Upper lobe of right lung (tissue), 1 donor: Measurements from ENCODE around the gene SERPINB8. TPM values are rescaled to one million over a fixed set of nuclear protein-coding genes. Genes with fewer than 3 reads are reported as not detected.
A peak's percentile ranks its signal among the peaks of the same experiment; 100 is the strongest.

Experiments
- ATAC-seq: fragments of 200-7000 bp; cut with Tn5 transposase; one replicate; pipeline ENCODE4 v1.9.1; 2020; ENCODE audit warnings: mild to moderate bottlenecking, moderate library complexity
- DNase-seq: peaks from one replicate; pipeline ENCODE4 v3.0.0-alpha.2; 2020
- H3K27ac ChIP-seq: fragments of 200-600 bp; one replicate; pipeline ENCODE4 v1.8.0; 2022
- H3K27me3 ChIP-seq: fragments of 200-600 bp; one replicate; pipeline ENCODE4 v1.8.0; 2022; ENCODE audit warnings: mild to moderate bottlenecking
- H3K36me3 ChIP-seq: fragments of 200-600 bp; one replicate; pipeline ENCODE4 v1.8.0; 2022
- H3K4me1 ChIP-seq: fragments of 200-600 bp; one replicate; pipeline ENCODE4 v1.8.0; 2022
- H3K4me3 ChIP-seq: fragments of 200-600 bp; one replicate; pipeline ENCODE4 v1.8.0; 2022; ENCODE audit warnings: mild to moderate bottlenecking
- H3K9me3 ChIP-seq: fragments of 200-600 bp; one replicate; pipeline ENCODE4 v1.8.0; 2022
- CTCF ChIP-seq: fragments of 200-600 bp; IDR thresholded peaks from one replicate; pipeline ENCODE4 v1.8.0; 2022; ENCODE audit warnings: antibody characterized with exemption
- intact Hi-C: fragments of 100-400 bp; cut with DNase I; formaldehyde crosslinking; loops from one replicate; pipeline ENCODE4 v1.11.0; 2022
- total RNA-seq: library from RNA; stranded (reverse); fragmentation: NEBNext Ultra II Directional; extraction: Animal tissue kit (Norgen Biotek cat#: 25700); gene quantifications from one replicate; pipeline ENCODE4 v1.2.1, GENCODE V29; 2021
- donor health status: DM: no; HTN: yes; CAD: no; lungs with severe emphysema.

Gene SERPINB8
- total RNA-seq, 1 donor from 2014 or later, result 24.6 TPM

GRCh38 chr18:63982361-63982760 is 12.5 kb downstream of the SERPINB8 start:
- DNase-seq (no peak), ATAC-seq (no peak)
- intact Hi-C loops, result no loop called here
- H3K27ac ChIP-seq, result no peak overlapping the region
- H3K9me3 ChIP-seq, result no peaks in the 10 kb centered on the region
- H3K4me1 ChIP-seq, result no peaks in the 10 kb centered on the region
- no peak overlapping the region for H3K4me3 ChIP-seq
- H3K27me3 ChIP-seq, result no peaks in the 10 kb centered on the region
- no peak for TF ChIP-seq CTCF
- peaks cover 61% of the 10 kb centered on the region for H3K36me3 ChIP-seq

- Histone ChIP-seq H3K36me3 (peaks cover 61% of the 10 kb centered on the region), H3K4me3 (no peak overlapping the region), H3K27ac (no peak overlapping the region), H3K4me1 (no peaks in the 10 kb centered on the region), H3K27me3 (no peaks in the 10 kb centered on the region), H3K9me3 (no peaks in the 10 kb centered on the region)
- no peak for TF ChIP-seq CTCF
- DNase-seq, result no peak
- intact Hi-C loops, result no loop called here
- ATAC-seq, result no peak
These were observed 17.0 kb downstream of the SERPINB8 start for GRCh38 chr18:63986885-63987284.

- H3K4me3 ChIP-seq, result no peak overlapping the region
- no peaks in the 10 kb centered on the region for H3K4me1 ChIP-seq
- no peak for TF ChIP-seq CTCF
- H3K27me3 ChIP-seq, result no peaks in the 10 kb centered on the region
- intact Hi-C loops, result no loop called here
- H3K36me3 ChIP-seq, result peaks cover 52% of the 10 kb centered on the region
- H3K9me3 ChIP-seq, result no peaks in the 10 kb centered on the region
- DNase-seq (no peak), ATAC-seq (no peak)
- no peak overlapping the region for H3K27ac ChIP-seq
These were observed 17.9 kb downstream of the SERPINB8 start for GRCh38 chr18:63987743-63988142.

GRCh38 chr18:63992751-63993150 is 22.9 kb downstream of the SERPINB8 start:
- intact Hi-C loops, result no loop called here
- TF ChIP-seq CTCF, result no peak
- Histone ChIP-seq H3K4me1 (no peaks in the 10 kb centered on the region), H3K27ac (no peak overlapping the region), H3K27me3 (no peaks in the 10 kb centered on the region), H3K9me3 (no peaks in the 10 kb centered on the region), H3K36me3 (peaks cover 8% of the 10 kb centered on the region), H3K4me3 (no peak overlapping the region)
- DNase-seq (no peak), ATAC-seq (no peak)

DNA sequence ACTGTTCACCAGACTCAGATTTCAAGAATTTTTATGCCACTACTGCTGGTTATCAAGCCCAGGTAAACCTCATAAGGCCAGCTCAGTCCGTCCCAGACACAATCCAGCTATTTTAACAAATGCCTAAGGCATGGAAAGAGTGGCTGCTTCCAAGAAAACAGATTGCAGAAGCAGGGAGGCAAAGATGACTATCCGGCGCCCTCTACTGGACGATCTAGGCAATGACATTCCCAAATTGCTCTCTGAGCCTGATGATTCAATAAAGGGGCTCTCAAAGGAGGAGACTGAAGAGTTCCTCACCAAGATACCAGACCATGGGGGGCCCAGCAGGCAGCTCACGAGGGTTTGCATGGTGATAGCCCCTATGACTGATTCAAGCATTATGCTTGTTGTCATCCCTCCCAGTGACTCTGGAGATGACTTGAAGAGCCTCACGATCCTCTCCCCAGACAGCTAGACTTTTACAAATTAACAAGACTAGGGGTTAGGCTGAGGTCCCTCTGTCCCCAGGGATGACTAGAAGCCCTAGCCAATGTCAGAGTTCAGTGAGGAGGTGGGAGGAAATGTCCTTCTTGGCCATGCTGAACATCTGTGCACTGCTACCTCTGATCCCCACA is 25.0 kb downstream of the SERPINB8 start:
- ATAC-seq (peak; percentile 86), DNase-seq (no peak)
- H3K27ac ChIP-seq, result no peak overlapping the region
- H3K4me1 ChIP-seq, result no peaks in the 10 kb centered on the region
- no peaks in the 10 kb centered on the region for H3K9me3 ChIP-seq
- no peak overlapping the region for H3K4me3 ChIP-seq
- H3K27me3 ChIP-seq, result no peaks in the 10 kb centered on the region
- intact Hi-C loops, result no loop called here
- TF ChIP-seq CTCF, result peak; percentile 95
- H3K36me3 ChIP-seq, result no peaks in the 10 kb centered on the region

- DNase-seq, result no peak
- no peak for ATAC-seq
- no peaks in the 10 kb centered on the region for H3K36me3 ChIP-seq
- intact Hi-C loops, result no loop called here
- no peaks in the 10 kb centered on the region for H3K9me3 ChIP-seq
- peaks cover 5% of the 10 kb centered on the region for H3K27me3 ChIP-seq
- no peak for TF ChIP-seq CTCF
- no peak overlapping the region for H3K27ac ChIP-seq
- H3K4me1 ChIP-seq, result no peaks in the 10 kb centered on the region
- no peak overlapping the region for H3K4me3 ChIP-seq
These were observed 27.2 kb downstream of the SERPINB8 start for GRCh38 chr18:63997041-63997440.
